COR-L47 (cell line): ENCODE results near the gene HAUS2.
"Not testable (repeated sequence)": the region's sequence is repeated elsewhere in the genome, so short reads cannot be mapped to it uniquely, and the experiment has no call there.

ENCODE experiments used
- DNase-seq: peaks from one replicate; lab custom pipeline; 2025; lab: John Stamatoyannopoulos, UW

HAUS2 gene

GRCh38 chr15:42548249-42549031, at the start of gene HAUS2, which contains the start of gene LRRC57:
Gene HAUS2 (plus strand): TSS chr15:42548838. CDS start chr15:42548873, 35 bp downstream.
Gene LRRC57 (minus strand): TSS chr15:42548793. CDS start chr15:42548434, 359 bp downstream.
- DNase-seq: peak; percentile 75

- DNase-seq: no peak
These were observed 48.6 kb upstream of the HAUS2 start for GRCh38 chr15:42499858-42500609.

- DNase-seq: no peak
These were observed 46.2 kb upstream of the HAUS2 start for GRCh38 chr15:42502477-42502876.

- no peak for DNase-seq
These were observed 44.8 kb upstream of the HAUS2 start for GRCh38 chr15:42503825-42504224.

- DNase-seq: no peak
These were observed 44.0 kb upstream of the HAUS2 start for GRCh38 chr15:42504631-42505030.

GRCh38 chr15:42507514-42507913, 41.1 kb upstream of the HAUS2 start:
- no peak for DNase-seq

GRCh38 chr15:42508263-42508690, 40.4 kb upstream of the HAUS2 start:
- DNase-seq: no peak

- DNase-seq: no peak
These were observed 38.2 kb upstream of the HAUS2 start for GRCh38 chr15:42510258-42511006.

- no peak for DNase-seq
These were observed 37.6 kb upstream of the HAUS2 start for GRCh38 chr15:42511007-42511391.

GRCh38 chr15:42523331-42523730, 25.3 kb upstream of the HAUS2 start:
- no peak for DNase-seq

- DNase-seq: no peak
These were observed 19.7 kb upstream of the HAUS2 start for GRCh38 chr15:42528970-42529369.

- DNase-seq: no peak
These were observed 15.4 kb upstream of the HAUS2 start for GRCh38 chr15:42533246-42533645.

- DNase-seq: no peak
These were observed 3.6 kb upstream of the HAUS2 start for GRCh38 chr15:42544853-42545629.

- no peak for DNase-seq
These were observed 755 bp upstream of the HAUS2 start for GRCh38 chr15:42547918-42548248.

GRCh38 chr15:42549032-42549491, 424 bp downstream of the HAUS2 start:
- DNase-seq: peak; percentile 38

GRCh38 chr15:42549741-42550392, 1.2 kb downstream of the HAUS2 start:
- DNase-seq: no peak

GRCh38 chr15:42553554-42553953, 4.9 kb downstream of the HAUS2 start:
- DNase-seq: no peak

GRCh38 chr15:42556550-42557207, 8.0 kb downstream of the HAUS2 start:
- DNase-seq: not testable (repeated sequence)

- no peak for DNase-seq
These were observed 10.1 kb downstream of the HAUS2 start for GRCh38 chr15:42558739-42559138.

GRCh38 chr15:42575188-42576039, 26.8 kb downstream of the HAUS2 start, which contains the start of gene STARD9:
Gene STARD9 (plus strand): TSS chr15:42575606. CDS start chr15:42575716, 110 bp downstream.
- peak; percentile 97 for DNase-seq
